HL-60 (cell line): Measurements from ENCODE around the gene GLIS1.

Experiments used
- DNase-seq, 2 experiments: peaks; one replicate each; pipeline ENCODE4 v3.0.0-alpha.2; 2010 to 2020; ENCODE audit warnings: low read depth in 1 of 2, low spot score in 1 of 2
- H3K27ac ChIP-seq: fragments of 250-450 bp; sonication (Bioruptor Pico); replicated peaks from 2 replicates; pipeline ENCODE4 v1.5.1; 2020; ENCODE audit warnings: mild to moderate bottlenecking, moderate library complexity
- H3K27me3 ChIP-seq: fragments of 250-450 bp; sonication (Bioruptor Pico); 2 replicates; pipeline ENCODE4 v1.5.1; 2021; ENCODE audit warnings: mild to moderate bottlenecking, moderate library complexity; ENCODE audit not compliant: insufficient read depth, poor library complexity, severe bottlenecking
- H3K4me3 ChIP-seq: replicated peaks from 2 replicates; pipeline ENCODE4 v1.5.1; 2011; ENCODE audit warnings: mild to moderate bottlenecking, control low read depth, low read length; ENCODE audit not compliant: insufficient read depth
- CTCF ChIP-seq: IDR thresholded peaks from one replicate; pipeline ENCODE4 v1.5.1; 2011; ENCODE audit warnings: low read length, control low read depth, inconsistent platforms; ENCODE audit not compliant: insufficient read depth
- GABPA ChIP-seq: IDR thresholded peaks from 2 replicates; pipeline ENCODE4 v1.6.1; 2012; ENCODE audit warnings: low read depth
- POLR2AphosphoS5 ChIP-seq: IDR thresholded peaks from 2 replicates; pipeline ENCODE4 v1.6.1; 2012; ENCODE audit warnings: low read depth
- REST ChIP-seq: IDR thresholded peaks from 2 replicates; pipeline ENCODE4 v1.6.1; 2012; ENCODE audit warnings: low read depth; ENCODE audit not compliant: insufficient replicate concordance
- SPI1 ChIP-seq: IDR thresholded peaks from 2 replicates; pipeline ENCODE4 v1.6.1; 2012; ENCODE audit warnings: low read depth, mild to moderate bottlenecking, borderline replicate concordance

Gene GLIS1

GRCh38 chr1:53616511-53616910 is 122.5 kb downstream of the GLIS1 start:
- no peak for DNase-seq
- no peak overlapping the region for H3K27ac ChIP-seq
- TF ChIP-seq SPI1 (no peak), POLR2AphosphoS5 (no peak), CTCF (no peak), REST (no peak), GABPA (no peak)
- no peak overlapping the region for H3K4me3 ChIP-seq
- H3K27me3 ChIP-seq = no peaks in the 10 kb centered on the region

- TF ChIP-seq POLR2AphosphoS5 (no peak), CTCF (no peak), GABPA (no peak), REST (no peak), SPI1 (no peak)
- H3K27ac ChIP-seq = no peak overlapping the region
- no peaks in the 10 kb centered on the region for H3K27me3 ChIP-seq
- DNase-seq = no peak
- no peak overlapping the region for H3K4me3 ChIP-seq
Measured at GRCh38 chr1:53615101-53615500, 123.9 kb downstream of the GLIS1 start.

- Histone ChIP-seq H3K27me3 (no peaks in the 10 kb centered on the region), H3K27ac (no peak overlapping the region), H3K4me3 (no peak overlapping the region)
- no peak for DNase-seq
- TF ChIP-seq SPI1 (no peak), GABPA (no peak), POLR2AphosphoS5 (no peak), CTCF (no peak), REST (no peak)
Measured at GRCh38 chr1:53614231-53615021, 124.5 kb downstream of the GLIS1 start.
